Body of pancreas (tissue), 4 donors: ENCODE data around the gene CCDC92B.

Source experiments
- POLR2A ChIP-seq, 3 donors: fragments of 450-650 bp; IDR thresholded peaks; one replicate each; pipeline ENCODE4 v1.6.1; 2016; ENCODE audit warnings: antibody characterized with exemption in 3 of 3, mild to moderate bottlenecking in 2 of 3
- TF ChIP-seq, protein P1 (sequence below), 7 experiments: fragments of 450-650 bp in 4 of 7; fragments of 200-600 bp in 3 of 7; sonication (generic) in 3 of 7; IDR thresholded peaks; one replicate each; pipeline ENCODE4 v1.5.1; 2016 to 2019; ENCODE audit warnings: antibody characterized with exemption in 7 of 7

DNA sequence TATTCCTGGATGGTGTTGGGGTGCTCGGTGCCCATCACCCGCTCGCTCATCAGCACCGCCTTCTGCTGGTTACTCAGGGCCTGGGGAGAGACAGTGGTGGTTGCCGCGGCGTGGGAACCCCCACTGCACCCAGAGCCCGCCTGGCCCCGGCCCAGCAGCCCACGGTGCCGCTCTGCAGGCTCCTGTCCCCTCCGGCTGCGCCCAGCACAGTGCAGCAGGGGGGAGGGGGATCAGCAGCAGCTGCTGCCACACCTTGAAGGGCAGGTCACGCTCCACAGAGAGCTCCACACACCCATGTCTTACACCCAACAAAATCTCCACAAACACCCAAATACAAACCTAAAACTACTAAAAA is 56.7 kb downstream of the CCDC92B start:
- no peak for TF ChIP-seq POLR2A (IDR thresholded peaks at IDR 0.05)
- TF ChIP-seq, protein P1, sequence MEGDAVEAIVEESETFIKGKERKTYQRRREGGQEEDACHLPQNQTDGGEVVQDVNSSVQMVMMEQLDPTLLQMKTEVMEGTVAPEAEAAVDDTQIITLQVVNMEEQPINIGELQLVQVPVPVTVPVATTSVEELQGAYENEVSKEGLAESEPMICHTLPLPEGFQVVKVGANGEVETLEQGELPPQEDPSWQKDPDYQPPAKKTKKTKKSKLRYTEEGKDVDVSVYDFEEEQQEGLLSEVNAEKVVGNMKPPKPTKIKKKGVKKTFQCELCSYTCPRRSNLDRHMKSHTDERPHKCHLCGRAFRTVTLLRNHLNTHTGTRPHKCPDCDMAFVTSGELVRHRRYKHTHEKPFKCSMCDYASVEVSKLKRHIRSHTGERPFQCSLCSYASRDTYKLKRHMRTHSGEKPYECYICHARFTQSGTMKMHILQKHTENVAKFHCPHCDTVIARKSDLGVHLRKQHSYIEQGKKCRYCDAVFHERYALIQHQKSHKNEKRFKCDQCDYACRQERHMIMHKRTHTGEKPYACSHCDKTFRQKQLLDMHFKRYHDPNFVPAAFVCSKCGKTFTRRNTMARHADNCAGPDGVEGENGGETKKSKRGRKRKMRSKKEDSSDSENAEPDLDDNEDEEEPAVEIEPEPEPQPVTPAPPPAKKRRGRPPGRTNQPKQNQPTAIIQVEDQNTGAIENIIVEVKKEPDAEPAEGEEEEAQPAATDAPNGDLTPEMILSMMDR (IDR thresholded peaks at IDR 0.05): no peak
